ENCODE data around the gene IRAK1BP1.

- TF ChIP-seq STAT5A (IDR thresholded peaks at IDR 0.05; ENCODE audit: borderline replicate concordance, low read length) (no peak), ZNF384 (IDR thresholded peaks at IDR 0.05; ENCODE audit: low read depth, low read length) (no peak), NR1H2 (CRISPR knock-in tag; IDR thresholded peaks at IDR 0.05) (no peak), ARID2 (IDR thresholded peaks at IDR 0.05) (no peak), ELF1 (tag; IDR thresholded peaks at IDR 0.05) (no peak), CTCF (IDR thresholded peaks at IDR 0.05 in 2 of 3, conservative IDR thresholded peaks at IDR 0.05 in 1 of 3; ENCODE audit: insufficient read depth in 2 of 3, low read depth in 1 of 3, low read length in 3 of 3) (no peak), BMI1 (IDR thresholded peaks at IDR 0.05; ENCODE audit: low read length) (no peak), THRAP3 (IDR thresholded peaks at IDR 0.05; ENCODE audit: borderline replicate concordance) (no peak), GTF2B (IDR thresholded peaks at IDR 0.05; ENCODE audit: extremely low read depth, insufficient read length) (no peak), ADNP (tag; IDR thresholded peaks at IDR 0.05) (no peak), E2F6 (IDR thresholded peaks at IDR 0.05; ENCODE audit: borderline replicate concordance in 1 of 2, extremely low read depth in 1 of 2, insufficient read depth in 1 of 2, insufficient read length in 1 of 2, low read depth in 1 of 2, low read length in 1 of 2, poor library complexity in 1 of 2, severe bottlenecking in 1 of 2) (no peak), HDAC3 (IDR thresholded peaks at IDR 0.05; ENCODE audit: borderline replicate concordance, partially characterized antibody) (no peak), ZNF121 (CRISPR knock-in tag; conservative IDR thresholded peaks at IDR 0.05) (no peak), MAX (CRISPR knock-in tag; IDR thresholded peaks at IDR 0.05) (no peak)
Measured at GRCh38 chr6:78864957-78865356, 2.4 kb upstream of the IRAK1BP1 start.

Measured in K562 (cell line).